Amniotic epithelial cell (primary cell): ENCODE results near the gene CD70.
"Not testable (repeated sequence)": the region's sequence is repeated elsewhere in the genome, so short reads cannot be mapped to it uniquely, and the experiment has no call there.

Experiments
- DNase-seq: peaks from one replicate; pipeline ENCODE4 v3.0.0-alpha.2; 2010; ENCODE audit warnings: low read depth

Gene CD70, protein sequence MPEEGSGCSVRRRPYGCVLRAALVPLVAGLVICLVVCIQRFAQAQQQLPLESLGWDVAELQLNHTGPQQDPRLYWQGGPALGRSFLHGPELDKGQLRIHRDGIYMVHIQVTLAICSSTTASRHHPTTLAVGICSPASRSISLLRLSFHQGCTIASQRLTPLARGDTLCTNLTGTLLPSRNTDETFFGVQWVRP

DNA sequence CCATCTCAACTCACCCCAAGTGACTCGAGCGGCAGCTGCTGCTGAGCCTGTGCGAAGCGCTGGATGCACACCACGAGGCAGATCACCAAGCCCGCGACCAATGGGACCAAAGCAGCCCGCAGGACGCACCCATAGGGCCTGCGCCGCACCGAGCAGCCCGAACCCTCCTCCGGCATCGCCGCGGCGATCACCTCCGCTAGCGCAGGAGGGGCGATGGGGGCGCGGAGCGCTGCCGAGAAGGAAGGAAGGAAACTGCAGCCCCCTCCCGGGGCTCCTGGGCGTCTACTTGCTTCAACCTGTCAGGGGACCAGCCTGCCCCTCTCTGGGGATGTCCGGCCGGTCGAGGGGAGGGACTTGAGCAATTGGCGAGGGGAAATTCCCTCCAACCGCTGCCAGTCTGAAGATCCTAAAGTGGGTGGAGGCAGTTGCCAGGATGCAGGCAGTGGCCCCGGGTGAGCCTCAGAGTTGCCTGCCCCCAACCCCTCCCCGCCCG, at the start of gene CD70:
TSS of gene CD70 (minus strand) at position 324 of the 493 bp plus-strand sequence. CDS start at position 176, 148 bp downstream.
- no peak for DNase-seq

DNA sequence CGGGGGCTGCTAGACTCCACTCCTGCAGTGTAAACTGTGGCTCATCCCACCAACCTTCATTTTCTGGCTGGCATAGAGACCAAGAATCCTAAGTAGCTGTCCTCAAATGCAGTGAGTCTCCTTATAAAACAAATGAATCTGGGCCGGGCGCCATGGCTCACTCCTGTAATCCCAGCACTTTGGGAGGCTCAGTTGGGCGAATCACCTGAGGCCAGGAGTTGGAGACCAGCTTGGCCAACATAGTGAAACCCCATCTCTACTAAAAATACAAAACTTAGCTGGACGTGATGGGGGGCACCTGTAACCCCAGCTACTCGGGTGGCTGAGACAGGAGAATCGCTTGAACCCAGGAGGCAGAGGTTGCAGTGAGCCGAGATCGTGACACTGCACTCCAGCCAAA, 49.4 kb upstream of the CD70 start:
- not testable (repeated sequence) for DNase-seq

DNA sequence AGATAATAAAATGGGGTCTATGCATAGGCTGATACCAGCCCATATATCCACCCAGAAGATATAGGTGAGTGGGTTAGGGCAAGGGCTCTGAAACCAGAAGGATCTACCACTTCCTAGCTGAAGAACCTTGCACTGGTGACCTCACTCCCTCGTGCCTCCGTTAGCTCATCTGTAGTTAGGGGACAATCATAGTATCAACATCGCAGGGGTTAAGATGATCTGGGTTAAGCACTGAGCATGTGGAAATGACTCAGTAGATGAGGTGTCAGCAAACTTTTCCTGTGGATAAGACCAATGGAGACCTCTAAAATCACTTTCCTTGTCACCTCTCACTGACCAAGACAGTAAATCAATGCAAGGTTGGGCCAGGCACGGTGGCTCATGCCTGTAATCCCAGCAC, 48.5 kb upstream of the CD70 start:
- no peak for DNase-seq

DNA sequence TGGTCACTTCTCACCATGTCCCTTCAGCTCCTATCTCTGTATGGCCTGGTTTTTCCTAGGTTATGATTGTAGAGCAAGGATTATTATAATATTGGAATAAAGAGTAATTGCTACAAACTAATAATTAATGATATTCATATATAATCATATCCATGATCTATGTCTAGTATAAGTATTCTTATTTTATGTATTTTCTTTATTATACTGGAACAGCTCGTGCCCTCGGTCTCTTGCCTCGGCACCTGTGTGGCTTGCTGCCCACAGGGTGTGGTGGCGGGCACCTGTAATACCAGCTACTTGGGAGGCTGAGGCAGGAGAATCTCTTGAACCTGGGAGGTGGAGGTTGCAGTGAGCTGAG, 42.5 kb upstream of the CD70 start:
- not testable (repeated sequence) for DNase-seq

DNA sequence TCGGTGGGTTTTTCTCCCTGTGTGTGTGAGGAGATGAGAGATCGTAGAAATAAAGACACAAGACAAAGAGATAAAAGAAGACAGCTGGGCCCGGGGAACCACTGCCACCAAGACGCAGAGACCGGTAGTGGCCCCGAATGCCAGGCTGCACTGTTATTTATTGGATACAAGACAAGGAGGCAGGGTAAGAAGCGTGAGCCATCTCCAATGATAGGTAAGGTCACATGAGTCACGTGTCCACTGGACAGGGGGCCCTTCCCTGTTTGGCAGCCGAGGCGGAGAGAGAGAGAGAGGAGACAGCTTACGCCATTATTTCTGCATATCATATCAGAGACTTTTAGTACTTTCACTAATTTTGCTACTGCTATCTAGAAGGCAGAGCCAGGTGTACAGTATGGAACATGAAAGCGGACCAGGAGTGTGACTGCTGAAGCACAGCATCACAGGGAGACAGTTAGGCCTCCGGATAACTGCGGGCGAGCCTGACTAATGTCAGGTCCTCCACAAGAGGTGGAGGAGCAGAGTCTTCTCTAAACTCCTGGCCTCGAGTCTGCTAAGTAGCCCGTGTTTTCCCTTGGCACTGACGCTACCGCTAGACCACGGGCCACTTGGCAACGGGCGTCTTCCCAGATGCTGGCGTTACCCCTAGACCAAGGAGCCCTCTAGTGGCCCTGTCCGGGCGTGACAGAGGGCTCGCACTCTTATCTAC, 42.0 kb upstream of the CD70 start:
- peak; percentile 26 for DNase-seq

DNA sequence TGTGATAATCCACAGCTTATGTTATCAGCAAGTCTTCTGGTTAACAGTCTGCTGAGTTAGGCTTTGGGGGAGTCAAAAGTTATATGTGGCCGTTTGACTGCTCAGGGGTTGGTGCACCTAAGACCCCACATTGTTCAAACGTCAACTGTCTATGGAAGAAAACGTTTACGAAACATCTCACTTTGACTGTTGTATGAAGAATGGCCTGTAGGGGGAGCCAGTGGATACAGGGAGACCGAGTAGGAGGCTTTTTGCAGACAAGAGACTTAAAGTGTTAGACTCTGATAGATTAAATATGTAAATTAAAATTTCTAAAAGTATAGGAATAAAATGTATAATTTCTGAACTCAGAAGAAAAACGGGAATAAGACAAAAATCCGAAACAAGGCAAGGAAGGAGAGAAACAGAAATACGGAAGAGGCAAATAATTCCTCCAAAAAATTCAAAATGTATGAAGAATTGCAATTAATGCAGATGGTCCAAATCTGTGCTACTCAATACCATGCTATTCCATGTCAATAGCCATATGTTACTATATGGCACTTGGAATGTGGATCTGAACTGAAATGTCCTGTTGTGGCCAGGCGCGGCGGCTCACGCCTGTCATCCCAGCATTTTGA, 41.2 kb upstream of the CD70 start:
- DNase-seq, result peak; percentile 64

DNA sequence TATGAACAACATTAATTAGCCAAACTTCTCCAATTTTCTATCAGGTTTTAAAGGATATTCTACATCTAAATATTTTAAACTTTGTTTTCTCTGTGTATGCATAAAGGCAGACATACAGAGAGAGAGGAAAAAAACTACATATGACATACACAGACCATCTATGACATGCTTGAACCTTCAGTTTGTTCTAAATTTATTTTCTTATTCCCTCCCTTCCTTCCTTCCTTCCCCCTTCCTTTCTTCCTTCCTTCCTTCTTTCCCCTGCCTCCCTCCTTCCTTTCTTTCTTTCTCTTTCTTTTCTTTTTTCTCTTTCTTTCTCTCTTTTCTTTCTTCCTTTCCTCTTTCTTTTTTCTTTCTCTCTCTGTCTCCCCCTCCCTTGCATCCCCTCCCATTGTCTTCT, 35.8 kb upstream of the CD70 start:
- no peak for DNase-seq

DNA sequence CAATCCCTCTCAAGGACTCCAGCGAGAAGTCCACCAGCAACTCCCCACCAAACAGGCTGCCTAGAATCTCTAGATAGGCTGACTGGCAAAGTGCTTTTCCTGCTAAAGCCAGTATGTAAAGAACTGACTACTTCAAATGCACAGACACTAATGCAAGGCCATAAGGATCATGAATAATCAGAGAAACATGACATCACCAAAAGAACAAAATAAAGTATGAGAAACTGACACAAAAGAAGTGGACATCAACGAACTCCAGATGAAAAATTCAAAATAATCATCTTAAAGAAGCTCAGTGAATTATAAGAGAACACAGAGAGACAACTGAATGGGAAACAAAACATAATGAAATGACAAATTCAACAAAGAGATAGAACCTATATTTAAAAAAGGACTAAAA, 26.4 kb upstream of the CD70 start:
- no peak for DNase-seq

DNA sequence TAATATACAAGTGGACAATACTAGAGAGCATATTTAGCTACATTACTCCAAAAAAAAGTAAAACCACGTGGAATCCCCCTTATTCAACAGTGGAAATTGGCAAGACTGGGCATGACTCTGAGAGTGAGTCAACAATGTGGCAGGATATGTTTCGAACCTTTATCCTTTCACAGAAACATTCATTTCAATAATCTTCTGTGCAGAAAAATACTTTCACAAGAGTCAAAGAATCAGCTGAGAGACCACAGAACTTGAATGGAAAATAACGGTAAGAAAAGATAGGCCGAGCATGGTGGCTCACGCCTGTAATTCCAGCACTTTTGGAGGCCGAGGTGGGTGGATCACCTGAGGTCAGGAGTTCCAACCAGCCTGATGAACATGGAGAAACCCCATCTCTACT, 25.1 kb upstream of the CD70 start:
- no peak for DNase-seq

DNA sequence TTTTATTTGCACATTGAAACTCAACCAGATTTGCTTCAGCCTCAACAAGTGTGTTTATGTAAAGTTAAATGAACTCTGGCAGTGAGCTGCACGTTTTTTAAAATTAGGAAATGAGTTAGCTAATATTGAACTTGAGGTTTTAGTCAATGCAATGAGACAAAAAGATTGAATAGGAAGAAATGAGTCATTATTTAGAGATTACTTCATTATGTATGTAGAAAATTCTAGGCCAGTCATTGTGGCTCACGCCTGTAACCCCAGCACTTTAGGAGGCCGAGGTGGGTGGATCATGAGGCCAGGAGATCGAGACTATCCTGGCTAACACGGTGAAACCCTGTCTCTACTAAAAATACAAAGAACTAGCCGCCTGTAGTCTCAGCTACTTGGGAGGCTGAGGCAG, 22.8 kb upstream of the CD70 start:
- DNase-seq, result no peak

DNA sequence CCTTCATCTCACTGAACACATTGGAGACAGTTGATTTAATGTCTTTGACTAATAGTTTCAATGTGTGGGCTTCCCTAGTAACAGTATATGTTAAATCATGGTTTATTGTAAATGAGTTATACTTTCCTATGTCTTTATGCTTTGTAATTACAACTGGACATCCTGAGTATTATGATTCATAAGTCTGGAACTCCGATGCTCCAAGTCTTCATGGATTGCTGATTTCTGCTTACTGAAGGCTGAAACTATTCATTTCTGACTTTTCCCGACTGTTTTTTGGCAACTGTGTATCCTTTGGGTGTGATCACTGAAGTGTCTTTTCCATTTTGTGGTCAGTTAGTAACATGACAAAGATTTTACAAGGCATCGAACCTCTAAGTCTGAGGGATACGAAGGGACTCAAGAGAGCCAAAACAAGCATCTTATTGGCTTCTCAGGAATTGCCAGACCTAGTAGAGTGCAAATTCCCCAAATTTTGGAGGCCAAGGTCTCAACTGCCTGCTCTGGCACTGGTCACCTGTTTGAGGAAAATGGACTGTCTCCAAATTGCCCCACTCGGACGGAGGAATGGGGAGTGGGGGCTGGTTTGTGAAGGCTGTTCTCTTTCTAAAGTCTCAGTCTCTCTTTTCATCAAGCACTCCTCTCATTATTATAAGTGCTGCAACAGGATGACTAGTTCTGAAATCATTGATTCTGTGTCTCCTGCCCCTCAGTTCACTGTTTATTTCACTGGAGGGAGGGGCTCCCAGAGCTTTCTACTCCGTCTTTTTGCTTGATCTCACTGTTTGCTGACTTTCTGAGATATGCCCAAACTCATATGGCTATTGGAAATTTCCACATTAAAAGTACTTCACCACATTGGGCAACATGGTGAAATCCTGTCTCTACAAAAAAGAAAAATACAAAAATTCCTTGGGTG, 20.2 kb upstream of the CD70 start:
- DNase-seq, result peak; percentile 20

DNA sequence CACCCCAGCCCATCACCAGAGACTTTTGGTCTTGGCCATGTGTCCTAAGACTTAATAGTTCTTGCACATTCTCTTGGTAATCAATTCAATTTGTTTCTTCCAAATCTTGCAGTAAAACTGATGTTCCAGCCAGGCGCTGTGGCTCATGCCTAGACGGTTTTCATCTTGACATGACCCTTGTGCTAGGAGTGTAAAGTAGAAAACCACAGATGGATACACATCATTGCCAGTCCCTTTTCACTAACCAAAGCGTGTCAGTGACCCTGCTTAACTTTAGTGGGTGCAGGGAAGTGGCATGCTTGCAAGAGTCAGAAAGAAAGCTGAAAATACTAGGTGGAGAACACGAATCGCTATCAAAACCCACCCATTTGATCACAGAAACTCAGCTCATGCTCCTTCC, 18.0 kb upstream of the CD70 start:
- DNase-seq, result no peak

DNA sequence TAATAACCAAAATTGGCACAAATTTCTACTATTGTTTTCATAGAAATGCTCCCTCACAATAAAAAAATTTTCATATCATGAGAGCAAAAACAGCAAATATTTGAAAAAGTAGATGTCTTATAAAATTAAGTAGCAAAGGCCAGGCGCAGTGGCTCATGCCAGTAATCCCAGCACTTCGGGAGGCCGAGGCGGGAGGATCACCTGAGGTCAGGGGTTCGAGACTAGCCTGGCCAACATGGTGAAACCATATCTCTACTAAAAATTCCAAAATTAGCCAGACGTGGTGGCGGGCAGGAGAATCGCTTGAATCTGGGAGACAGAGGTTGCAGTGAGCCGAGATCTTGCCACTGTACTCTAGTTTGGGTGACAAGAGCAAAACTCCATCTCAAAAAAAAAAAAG, 17.2 kb upstream of the CD70 start:
- not testable (repeated sequence) for DNase-seq

DNA sequence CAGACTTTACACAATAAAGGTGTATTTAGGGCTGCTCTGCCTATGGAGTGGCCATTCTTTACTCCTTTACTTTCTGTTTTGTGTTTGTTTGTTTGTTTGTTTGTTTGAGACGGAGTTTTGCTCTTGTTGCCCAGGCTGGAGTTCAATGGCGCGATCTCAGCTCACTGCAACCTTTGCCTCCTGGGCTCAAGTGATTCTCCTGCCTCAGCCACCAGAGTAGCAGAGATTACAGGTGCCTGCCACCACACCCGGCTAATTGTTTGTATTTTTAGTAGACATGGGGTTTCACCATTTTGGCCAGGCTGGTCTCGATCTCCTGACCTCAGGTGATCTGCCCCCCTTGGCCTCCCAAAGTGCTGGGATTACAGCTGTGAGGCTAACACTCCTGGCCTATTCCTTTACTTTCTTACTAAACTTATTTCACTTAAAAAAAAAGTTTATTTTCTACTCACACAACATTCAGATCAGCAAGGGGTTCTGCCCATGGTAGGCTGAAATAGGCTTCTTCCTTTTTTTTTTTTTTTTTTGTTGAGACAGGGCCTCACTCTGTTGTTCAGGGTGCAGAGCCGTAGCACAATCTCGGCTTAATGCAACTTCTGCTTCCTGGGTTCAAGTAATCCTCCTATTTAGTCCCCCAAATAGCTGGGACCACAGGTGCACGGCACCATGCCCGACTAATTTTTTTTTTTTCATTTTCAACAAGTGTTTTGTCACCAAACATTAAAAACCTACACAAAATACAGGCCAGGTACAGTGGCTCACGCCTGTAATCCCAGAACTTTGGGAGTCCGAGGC, 15.5 kb upstream of the CD70 start:
- DNase-seq, result not testable (repeated sequence)

DNA sequence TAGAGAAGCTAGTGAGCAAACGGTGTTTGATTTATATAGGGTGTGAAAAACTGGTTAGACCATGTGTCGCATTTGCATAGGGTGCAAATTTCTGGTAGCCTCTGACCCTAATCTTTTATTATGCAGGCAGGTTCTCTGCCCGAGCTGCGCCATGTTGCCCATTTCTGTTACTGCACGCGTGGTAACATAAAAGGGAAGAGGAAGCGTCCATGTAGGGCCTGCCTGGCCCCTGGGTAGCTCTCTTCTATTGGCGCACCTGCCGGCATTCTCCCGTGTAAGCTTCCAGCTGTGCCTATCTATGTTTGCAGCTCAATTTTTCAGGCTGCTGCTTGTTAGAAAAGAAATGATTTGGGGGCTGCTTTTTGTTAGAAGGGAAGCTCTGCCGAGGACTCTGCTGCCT, 14.0 kb upstream of the CD70 start:
- no peak for DNase-seq

DNA sequence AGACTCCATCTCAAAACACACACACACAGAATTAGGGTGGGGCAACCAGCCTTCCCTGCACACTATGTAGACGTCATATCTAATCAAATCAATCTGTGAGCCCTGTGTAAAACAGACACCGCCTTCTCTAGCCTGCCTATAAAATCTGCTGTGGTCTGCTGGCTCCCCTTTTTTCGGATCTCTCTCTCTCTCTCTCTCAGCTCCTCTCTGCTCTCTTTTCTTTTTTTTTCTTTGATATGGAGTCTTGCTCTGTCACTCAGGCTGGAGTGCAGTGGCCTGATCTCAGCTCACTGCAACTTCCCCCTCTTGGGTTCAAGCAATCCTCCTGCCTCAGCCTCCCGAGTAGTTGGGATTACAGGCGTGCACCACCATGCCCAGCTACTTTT, 11.8 kb upstream of the CD70 start:
- DNase-seq, result no peak

DNA sequence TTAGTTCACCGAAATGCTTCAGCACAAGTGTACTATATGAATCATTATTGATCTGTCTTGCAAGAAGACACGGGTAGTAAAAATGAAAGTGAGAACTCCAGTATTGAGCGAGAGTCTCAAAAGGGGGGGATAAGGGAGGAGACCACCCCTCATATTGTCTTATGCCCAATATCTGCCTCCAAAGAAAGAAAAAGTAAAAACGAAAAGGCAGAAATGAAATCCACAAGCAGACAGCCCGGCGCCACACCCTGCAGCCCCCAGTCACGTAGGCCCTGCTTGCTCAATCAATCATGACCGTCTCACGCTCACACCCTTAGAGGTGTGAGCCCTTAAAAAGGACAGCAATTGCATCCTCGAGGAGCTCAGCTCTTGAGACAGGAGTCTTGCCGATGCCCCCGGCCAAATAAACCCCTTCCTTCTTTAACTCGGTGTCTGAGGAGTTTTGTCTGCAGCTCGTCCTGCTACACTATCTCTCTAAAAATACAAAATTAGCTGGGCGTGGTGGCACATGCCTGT, 10.6 kb upstream of the CD70 start:
- not testable (repeated sequence) for DNase-seq

DNA sequence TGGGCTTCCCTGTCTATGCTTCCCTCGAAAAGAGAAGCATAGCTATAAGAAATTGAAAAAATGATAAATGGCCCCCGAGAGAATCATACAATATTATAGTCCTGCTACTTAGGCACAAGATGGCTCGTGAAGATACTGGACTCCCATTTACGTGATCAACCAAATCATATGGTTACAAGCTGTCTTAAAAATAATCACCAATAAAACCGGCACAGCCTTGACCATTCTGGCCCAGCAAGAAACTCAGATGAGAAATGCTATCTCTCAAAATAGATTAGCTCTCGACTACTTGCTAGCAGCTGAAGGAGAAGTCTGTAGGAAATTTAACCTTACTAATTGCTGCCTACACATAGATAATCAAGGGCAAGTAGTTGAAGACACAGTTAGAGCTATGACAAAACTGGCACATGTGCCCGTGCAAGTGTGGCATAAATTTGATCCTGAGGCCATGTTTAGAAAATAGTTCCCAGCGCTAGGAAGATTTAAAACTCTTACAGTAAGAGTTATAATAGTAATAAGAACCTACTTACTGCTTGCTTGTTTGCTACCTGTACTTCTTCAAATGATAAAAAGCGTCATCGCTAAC, 10.1 kb upstream of the CD70 start:
- DNase-seq, result not testable (repeated sequence)

DNA sequence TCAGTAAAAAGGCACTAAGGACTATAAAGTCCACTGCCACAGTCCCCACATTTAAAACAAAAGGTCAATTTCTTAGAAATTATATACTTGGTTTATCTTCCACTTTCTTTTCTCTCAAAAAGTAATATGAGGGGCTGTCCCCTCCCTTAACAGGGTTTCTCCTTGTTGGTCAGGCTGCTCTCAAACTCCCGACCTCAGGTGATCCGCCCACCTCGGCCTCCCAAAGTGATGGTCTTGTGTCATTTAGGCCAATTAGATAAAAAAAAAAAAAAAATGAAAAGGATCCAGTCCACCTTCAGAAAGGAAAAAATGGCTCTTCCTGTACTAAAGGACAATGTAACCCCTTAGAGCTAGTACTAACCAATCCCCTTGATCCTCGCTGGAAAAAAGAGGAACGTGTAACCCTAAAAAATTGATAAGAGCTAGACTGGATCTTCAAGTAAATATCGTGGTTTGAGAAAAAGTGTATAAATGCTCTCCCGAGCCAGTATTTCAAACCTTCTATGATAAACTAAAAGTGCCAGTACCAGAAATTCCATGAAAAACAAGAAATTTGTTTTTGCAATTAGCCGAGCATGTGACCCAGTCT, 9.0 kb upstream of the CD70 start:
- DNase-seq, result no peak

DNA sequence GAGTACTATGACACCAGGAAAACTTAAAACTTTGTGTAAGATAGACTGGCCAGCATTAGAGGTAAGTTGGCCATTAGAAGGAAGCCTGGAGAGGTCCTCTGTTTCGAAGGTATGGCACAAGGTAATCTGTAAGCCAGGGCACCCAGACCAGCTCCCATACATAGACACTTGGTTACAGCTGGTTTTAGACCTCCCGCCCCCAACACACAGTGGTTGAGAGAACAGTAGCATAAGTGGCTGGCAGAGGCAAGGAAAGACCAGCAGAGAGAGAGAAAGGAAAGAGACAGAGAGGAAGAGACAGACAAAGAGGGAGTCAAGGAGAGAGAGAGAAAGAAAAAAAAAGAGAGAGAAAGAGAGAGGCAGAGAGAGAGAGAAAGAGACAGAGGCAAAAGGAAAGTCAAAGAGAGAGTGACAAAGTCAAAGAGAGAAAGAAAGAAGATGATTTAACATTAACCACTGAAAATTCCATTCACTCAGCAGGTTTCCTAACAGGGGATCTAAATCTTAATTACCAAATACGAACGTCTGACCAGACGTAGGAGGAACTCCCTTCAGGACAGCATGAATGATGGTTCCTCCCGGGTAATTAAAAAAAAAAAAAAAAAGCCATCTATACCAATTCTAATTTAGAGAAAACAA, 7.4 kb upstream of the CD70 start:
- not testable (repeated sequence) for DNase-seq
